Stimulated activated naive CD8-positive, alpha-beta T cell treated with anti-CD3 and anti-CD28 coated beads, Interleukin-15, amount 100 ng/mL, for 72 hours (primary cell): ENCODE data around the gene SFXN2.
A peak's percentile ranks its signal among the peaks of the same experiment; 100 is the strongest.

Experiments
- ATAC-seq: fragments of 150-1000 bp; cut with Tn5 transposase; 2 replicates; pipeline ENCODE4 v1.10.0; 2021; ENCODE audit warnings: mild to moderate bottlenecking, moderate library complexity
- DNase-seq, 2 donors: peaks; one replicate each; pipeline ENCODE4 v3.0.0; 2021 to 2022
- H3K27ac Mint-ChIP-seq, 2 donors: one replicate each; pipeline ENCODE4 v1.8.0; 2022; ENCODE audit warnings: mild to moderate bottlenecking in 2 of 2, mixed read lengths in 2 of 2, moderate library complexity in 2 of 2
- H3K27me3 Mint-ChIP-seq: one replicate; pipeline ENCODE4 v1.8.0; 2022; ENCODE audit warnings: mixed read lengths
- H3K4me1 Mint-ChIP-seq: one replicate; pipeline ENCODE4 v1.8.0; 2022; ENCODE audit warnings: mild to moderate bottlenecking, mixed read lengths
- H3K4me3 Mint-ChIP-seq, 2 donors: one replicate each; pipeline ENCODE4 v1.8.0; 2022; ENCODE audit warnings: mild to moderate bottlenecking in 2 of 2, mixed read lengths in 2 of 2, moderate library complexity in 1 of 2
- H3K9me3 Mint-ChIP-seq, 2 donors: one replicate each; pipeline ENCODE4 v1.8.0; 2022; ENCODE audit warnings: mixed read lengths in 2 of 2

SFXN2 gene

DNA sequence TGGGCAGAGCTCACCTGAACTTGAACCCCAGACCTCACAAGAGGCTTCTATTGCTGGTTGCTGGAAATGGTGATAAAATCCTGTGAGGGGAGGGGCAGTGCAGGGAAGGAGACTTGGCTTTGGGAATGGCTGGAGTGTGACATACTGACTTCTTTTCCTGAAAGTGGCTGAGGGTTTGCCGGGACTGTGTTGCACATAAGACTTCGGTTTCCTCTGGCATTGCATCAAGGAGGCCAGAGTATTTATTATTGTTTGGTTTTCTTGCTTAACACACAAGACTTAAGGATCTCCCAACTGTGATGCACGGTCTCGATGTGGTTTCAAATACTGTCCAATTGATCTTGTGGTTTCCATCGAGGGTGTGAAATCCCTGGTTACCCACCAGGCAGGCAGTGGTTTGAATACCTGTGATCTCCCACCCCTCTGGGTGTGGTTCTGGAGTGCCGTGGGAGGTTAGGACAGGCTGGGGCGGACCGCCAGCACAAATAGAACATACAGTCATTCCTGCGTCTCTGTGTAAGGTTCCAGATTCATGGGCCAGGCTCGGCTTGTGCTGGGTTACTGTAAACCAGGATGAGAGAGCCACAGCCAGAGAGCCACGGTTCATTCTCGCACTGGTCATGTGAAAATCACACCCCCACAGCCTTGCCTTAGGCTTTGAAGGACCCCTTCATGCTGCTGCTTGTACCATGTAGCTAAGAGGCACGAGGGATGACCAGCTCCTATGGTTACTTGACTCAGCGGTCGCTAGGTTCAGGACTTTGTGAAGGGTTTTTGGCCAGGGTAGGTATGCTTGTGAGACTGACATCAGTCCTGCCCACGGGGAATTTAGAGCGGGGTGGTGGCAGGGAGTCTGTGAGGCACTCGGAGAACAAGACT, 68.5 kb downstream of the SFXN2 start:
- H3K4me1 Mint-ChIP-seq: peaks cover 68% of the 10 kb centered on the region
- H3K27me3 Mint-ChIP-seq: no peaks in the 10 kb centered on the region
- no peak for ATAC-seq
- peak overlapping the region in 1 of 2 donors; percentile 69 for H3K27ac Mint-ChIP-seq
- no peaks in the 10 kb centered on the region for H3K9me3 Mint-ChIP-seq
- no peak overlapping the region for H3K4me3 Mint-ChIP-seq
- DNase-seq: no peak

DNA sequence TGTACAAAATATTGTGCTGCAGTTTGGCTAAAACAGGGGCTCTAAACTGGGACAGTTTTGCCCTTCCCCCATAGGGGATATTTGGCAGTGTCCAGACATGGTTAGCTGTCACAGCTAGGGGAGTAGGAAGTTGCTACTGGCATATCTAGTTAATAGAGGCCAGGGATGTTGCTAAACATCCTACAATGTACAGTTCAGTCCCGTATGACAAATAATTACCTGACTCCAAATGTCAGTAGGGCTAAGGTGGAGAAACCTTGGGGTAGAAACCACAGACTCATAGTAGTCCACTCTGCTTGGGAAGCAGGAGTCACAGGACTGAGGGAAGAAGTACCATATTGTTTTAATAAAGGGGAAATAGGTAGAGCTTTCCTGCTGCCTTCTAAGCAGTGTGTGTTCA, 69.1 kb downstream of the SFXN2 start:
- ATAC-seq (no peak), DNase-seq (no peak)
- H3K9me3 Mint-ChIP-seq: no peaks in the 10 kb centered on the region
- no peak overlapping the region for H3K27ac Mint-ChIP-seq
- no peak overlapping the region for H3K4me3 Mint-ChIP-seq
- peaks cover 62% of the 10 kb centered on the region for H3K4me1 Mint-ChIP-seq
- H3K27me3 Mint-ChIP-seq: no peaks in the 10 kb centered on the region

DNA sequence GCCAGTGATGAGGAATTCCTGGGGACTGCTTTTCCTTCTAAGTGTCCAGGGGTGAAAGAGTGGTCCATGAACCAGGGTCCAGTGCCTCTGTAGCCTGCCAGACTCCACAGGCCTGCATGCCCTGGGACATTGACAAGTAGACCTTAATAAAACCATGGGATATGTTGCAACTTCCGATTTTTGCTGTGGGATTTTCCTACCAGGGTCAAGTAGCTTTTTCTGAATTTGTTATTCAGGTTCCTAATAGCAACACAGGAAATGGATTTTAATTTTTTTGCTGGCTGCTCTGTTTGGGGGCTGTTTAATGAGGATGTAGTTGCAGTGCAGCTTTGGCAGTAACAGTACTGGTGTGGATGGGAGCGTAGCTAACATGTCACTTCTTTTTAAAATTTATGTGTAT, 71.4 kb downstream of the SFXN2 start:
- no peak overlapping the region for H3K27ac Mint-ChIP-seq
- H3K27me3 Mint-ChIP-seq: no peaks in the 10 kb centered on the region
- DNase-seq: no peak
- ATAC-seq: no peak
- H3K4me3 Mint-ChIP-seq: no peak overlapping the region
- H3K9me3 Mint-ChIP-seq: peaks cover 0 to 6% of the 10 kb centered on the region in 2 donors
- H3K4me1 Mint-ChIP-seq: peaks cover 56% of the 10 kb centered on the region

DNA sequence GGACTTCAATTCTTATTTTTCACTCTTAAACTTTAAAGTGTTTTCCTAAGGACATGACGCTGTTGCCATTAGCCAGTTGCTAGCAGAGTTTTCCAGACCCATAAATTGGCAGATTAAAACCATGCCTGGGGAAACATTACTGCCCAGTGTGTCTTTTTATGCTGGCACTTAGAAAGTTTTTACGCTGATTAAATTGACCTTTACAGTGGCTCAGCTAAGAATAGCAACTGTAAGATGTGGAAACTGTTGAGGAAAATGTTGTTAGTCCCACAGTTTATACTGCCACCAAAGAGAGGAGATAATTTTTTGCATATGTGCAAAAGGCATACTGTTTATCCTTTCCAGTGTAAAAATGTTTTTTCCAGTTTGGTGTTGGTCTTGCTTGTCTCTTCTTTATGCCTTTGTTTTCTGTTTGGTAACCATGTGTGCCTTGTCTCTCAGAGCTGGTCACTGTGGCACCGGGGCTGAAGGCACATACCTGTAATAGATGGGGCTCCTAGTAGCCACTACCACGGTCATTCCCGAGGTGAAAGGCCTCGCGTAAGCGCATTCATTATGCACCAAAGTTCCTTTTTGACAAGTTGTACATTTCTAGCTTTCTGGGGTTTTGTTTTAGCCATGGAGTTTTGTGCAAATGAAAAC, 77.4 kb downstream of the SFXN2 start:
- Mint-ChIP-seq H3K27ac (no peak overlapping the region), H3K27me3 (no peaks in the 10 kb centered on the region), H3K9me3 (peaks cover 0 to 6% of the 10 kb centered on the region in 2 donors), H3K4me3 (no peak overlapping the region), H3K4me1 (peaks cover 54% of the 10 kb centered on the region)
- no peak for DNase-seq
- no peak for ATAC-seq
